ENCODE data around the gene GLRX.
"Not testable (repeated sequence)": the region's sequence is repeated elsewhere in the genome, so short reads cannot be mapped to it uniquely, and the experiment has no call there.

The GLRX gene

GRCh38 chr5:95822542-95823181, at the start of gene GLRX:
Gene GLRX, minus strand, starts transcription at chr5:95822726. Its CDS starts 64 bp downstream, at chr5:95822662.
- Mint-ChIP-seq H3K27me3 (ENCODE audit: low read depth) (no peaks in the 10 kb centered on the region), H3K4me1 (ENCODE audit: low read depth) (peaks cover 59% of the 10 kb centered on the region), H3K27ac (peak within 1 kb of the TSS; percentile 83), H3K36me3 (ENCODE audit: low read depth) (peaks cover 20% of the 10 kb centered on the region), H3K9me3 (no peaks in the 10 kb centered on the region), H3K4me3 (peak within 1 kb of the TSS; percentile 99)
- DNase-seq (ENCODE audit: low spot score), result peak; percentile 53

- no peak overlapping the region for H3K27ac Mint-ChIP-seq
- H3K27me3 Mint-ChIP-seq (ENCODE audit: low read depth), result no peaks in the 10 kb centered on the region
- no peaks in the 10 kb centered on the region for H3K36me3 Mint-ChIP-seq (ENCODE audit: low read depth)
- peaks cover 27% of the 10 kb centered on the region for H3K4me1 Mint-ChIP-seq (ENCODE audit: low read depth)
- H3K9me3 Mint-ChIP-seq, result no peaks in the 10 kb centered on the region
- peak overlapping the region; percentile 78 for H3K4me3 Mint-ChIP-seq
- DNase-seq (ENCODE audit: low spot score), result no peak
Observed at GRCh38 chr5:95871146-95871806, 48.8 kb upstream of the GLRX start.

- H3K36me3 Mint-ChIP-seq (ENCODE audit: low read depth), result no peaks in the 10 kb centered on the region
- H3K4me3 Mint-ChIP-seq, result peak overlapping the region; percentile 78
- no peaks in the 10 kb centered on the region for H3K27me3 Mint-ChIP-seq (ENCODE audit: low read depth)
- H3K27ac Mint-ChIP-seq, result peak overlapping the region; percentile 92
- H3K9me3 Mint-ChIP-seq, result no peaks in the 10 kb centered on the region
- DNase-seq (ENCODE audit: low spot score), result peak; percentile 71
- H3K4me1 Mint-ChIP-seq (ENCODE audit: low read depth), result peaks cover 27% of the 10 kb centered on the region
Observed at GRCh38 chr5:95870105-95870672, 47.7 kb upstream of the GLRX start.

GRCh38 chr5:95869173-95869855, 46.8 kb upstream of the GLRX start:
- DNase-seq (ENCODE audit: low spot score), result peak; percentile 68
- Mint-ChIP-seq H3K27ac (peak overlapping the region; percentile 75), H3K4me1 (ENCODE audit: low read depth) (peaks cover 27% of the 10 kb centered on the region), H3K4me3 (peak overlapping the region; percentile 65)
- not testable (repeated sequence) for H3K9me3 Mint-ChIP-seq; H3K27me3 Mint-ChIP-seq (ENCODE audit: low read depth); H3K36me3 Mint-ChIP-seq (ENCODE audit: low read depth)

GRCh38 chr5:95868136-95868535, 45.6 kb upstream of the GLRX start:
- H3K36me3 Mint-ChIP-seq (ENCODE audit: low read depth), result no peaks in the 10 kb centered on the region

GRCh38 chr5:95866435-95867040, 44.0 kb upstream of the GLRX start:
- no peak overlapping the region for H3K4me3 Mint-ChIP-seq
- no peaks in the 10 kb centered on the region for H3K27me3 Mint-ChIP-seq (ENCODE audit: low read depth)
- peaks cover 45% of the 10 kb centered on the region for H3K4me1 Mint-ChIP-seq (ENCODE audit: low read depth)
- H3K36me3 Mint-ChIP-seq (ENCODE audit: low read depth), result no peaks in the 10 kb centered on the region
- H3K9me3 Mint-ChIP-seq, result no peaks in the 10 kb centered on the region
- DNase-seq (ENCODE audit: low spot score), result no peak
- no peak overlapping the region for H3K27ac Mint-ChIP-seq

More at GRCh38 chr5:95868136-95868535, 45.6 kb upstream of the GLRX start:
- Mint-ChIP-seq H3K9me3 (no peaks in the 10 kb centered on the region), H3K4me1 (ENCODE audit: low read depth) (peaks cover 32% of the 10 kb centered on the region), H3K4me3 (no peak overlapping the region), H3K27ac (no peak overlapping the region), H3K27me3 (ENCODE audit: low read depth) (no peaks in the 10 kb centered on the region)
- no peak for DNase-seq (ENCODE audit: low spot score)

GRCh38 chr5:95864944-95865504, 42.5 kb upstream of the GLRX start:
- no peak overlapping the region for H3K4me3 Mint-ChIP-seq
- H3K27ac Mint-ChIP-seq, result no peak overlapping the region
- H3K36me3 Mint-ChIP-seq (ENCODE audit: low read depth), result no peaks in the 10 kb centered on the region
- no peaks in the 10 kb centered on the region for H3K27me3 Mint-ChIP-seq (ENCODE audit: low read depth)
- H3K4me1 Mint-ChIP-seq (ENCODE audit: low read depth), result peaks cover 42% of the 10 kb centered on the region
- no peaks in the 10 kb centered on the region for H3K9me3 Mint-ChIP-seq
- DNase-seq (ENCODE audit: low spot score), result no peak

GRCh38 chr5:95864456-95864855, 41.9 kb upstream of the GLRX start:
- Mint-ChIP-seq H3K4me3 (no peak overlapping the region), H3K4me1 (ENCODE audit: low read depth) (peaks cover 39% of the 10 kb centered on the region), H3K27me3 (ENCODE audit: low read depth) (no peaks in the 10 kb centered on the region)

GRCh38 chr5:95863383-95863757, 40.8 kb upstream of the GLRX start:
- H3K4me3 Mint-ChIP-seq, result no peak overlapping the region
- H3K36me3 Mint-ChIP-seq (ENCODE audit: low read depth), result no peaks in the 10 kb centered on the region
- no peak overlapping the region for H3K27ac Mint-ChIP-seq
- no peaks in the 10 kb centered on the region for H3K27me3 Mint-ChIP-seq (ENCODE audit: low read depth)
- no peak for DNase-seq (ENCODE audit: low spot score)
- no peaks in the 10 kb centered on the region for H3K9me3 Mint-ChIP-seq
- peaks cover 43% of the 10 kb centered on the region for H3K4me1 Mint-ChIP-seq (ENCODE audit: low read depth)

More at GRCh38 chr5:95864456-95864855, 41.9 kb upstream of the GLRX start:
- Mint-ChIP-seq H3K36me3 (ENCODE audit: low read depth) (no peaks in the 10 kb centered on the region), H3K9me3 (no peaks in the 10 kb centered on the region), H3K27ac (no peak overlapping the region)
- DNase-seq (ENCODE audit: low spot score), result no peak

- Mint-ChIP-seq H3K27ac (peak overlapping the region; percentile 14), H3K36me3 (ENCODE audit: low read depth) (no peaks in the 10 kb centered on the region), H3K9me3 (no peaks in the 10 kb centered on the region), H3K4me1 (ENCODE audit: low read depth) (peaks cover 45% of the 10 kb centered on the region), H3K27me3 (ENCODE audit: low read depth) (no peaks in the 10 kb centered on the region), H3K4me3 (peak overlapping the region; percentile 35)
- DNase-seq (ENCODE audit: low spot score), result no peak
Observed at GRCh38 chr5:95862671-95863382, 40.3 kb upstream of the GLRX start.

- Mint-ChIP-seq H3K36me3 (ENCODE audit: low read depth) (no peaks in the 10 kb centered on the region), H3K4me1 (ENCODE audit: low read depth) (peaks cover 45% of the 10 kb centered on the region), H3K9me3 (no peaks in the 10 kb centered on the region), H3K4me3 (peak overlapping the region; percentile 60), H3K27me3 (ENCODE audit: low read depth) (no peaks in the 10 kb centered on the region), H3K27ac (peak overlapping the region; percentile 14)
- peak; percentile 60 for DNase-seq (ENCODE audit: low spot score)
Observed at GRCh38 chr5:95861864-95862561, 39.5 kb upstream of the GLRX start.

GRCh38 chr5:95861221-95861863, 38.8 kb upstream of the GLRX start:
- peak overlapping the region; percentile 60 for H3K4me3 Mint-ChIP-seq
- H3K4me1 Mint-ChIP-seq (ENCODE audit: low read depth), result peaks cover 43% of the 10 kb centered on the region
- no peaks in the 10 kb centered on the region for H3K36me3 Mint-ChIP-seq (ENCODE audit: low read depth)
- DNase-seq (ENCODE audit: low spot score), result peak; percentile 22
- no peaks in the 10 kb centered on the region for H3K9me3 Mint-ChIP-seq
- H3K27ac Mint-ChIP-seq, result no peak overlapping the region
- H3K27me3 Mint-ChIP-seq (ENCODE audit: low read depth), result no peaks in the 10 kb centered on the region

Measured in T-helper 2 cell treated with Interferon-gamma antibody and Interleukin-4, amounts not matched to agents 5 μg/mL and 100 μg/mL, for 36 hours (primary cell).